Erythroblast (primary cell): ENCODE measurements around the gene PPP2R3A.

ENCODE experiments used
- GATA1 ChIP-seq: IDR thresholded peaks from 2 replicates; pipeline ENCODE4 v1.6.1; 2011; ENCODE audit warnings: low read depth, mild to moderate bottlenecking, control low read depth, low read length, moderate library complexity
- POLR2A ChIP-seq: IDR thresholded peaks from 2 replicates; pipeline ENCODE4 v1.6.1; 2011; ENCODE audit warnings: mild to moderate bottlenecking, low read length

DNA sequence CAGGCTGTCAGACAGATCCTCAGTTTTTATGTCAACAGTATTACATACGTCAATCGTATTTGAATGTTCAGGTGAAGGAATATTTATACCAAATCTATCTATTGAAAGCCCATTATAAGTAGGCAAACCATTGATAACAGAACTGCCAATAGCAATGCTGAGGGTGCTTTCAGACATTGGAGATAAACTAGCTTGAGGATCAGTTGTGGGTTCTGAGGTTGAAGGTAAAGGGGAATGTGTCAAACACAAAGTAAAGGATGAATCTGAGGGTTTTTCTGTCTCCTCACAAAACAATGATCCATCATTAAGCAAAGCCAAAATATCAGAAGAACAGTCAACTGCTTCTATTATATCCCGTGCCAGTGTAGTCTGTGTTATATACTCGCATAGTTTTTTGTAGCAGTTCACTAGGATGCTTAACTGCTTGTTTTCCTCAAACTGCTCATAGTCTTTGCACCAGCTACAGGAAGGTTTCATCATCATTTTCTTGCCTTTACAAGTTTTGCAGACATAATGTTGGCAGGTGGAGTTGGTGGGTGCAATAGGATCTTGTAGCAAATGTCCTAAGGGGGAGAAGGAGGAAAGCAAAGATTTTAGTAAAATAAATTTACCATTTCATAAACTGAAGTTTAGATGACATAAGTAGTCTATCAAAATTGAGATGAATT lies 186.8 kb downstream of the PPP2R3A start:
- TF ChIP-seq POLR2A (no peak), GATA1 (no peak)
